HG02759 (cell line): ENCODE measurements around the gene PDE6H.

Experiments
- ATAC-seq: cut with Tn5 transposase; IDR thresholded peaks from one replicate; pipeline ENCODE4 v1.9.1; 2021; ENCODE audit warnings: mild to moderate bottlenecking, moderate library complexity; ENCODE audit not compliant: unreplicated experiment

Gene PDE6H

DNA sequence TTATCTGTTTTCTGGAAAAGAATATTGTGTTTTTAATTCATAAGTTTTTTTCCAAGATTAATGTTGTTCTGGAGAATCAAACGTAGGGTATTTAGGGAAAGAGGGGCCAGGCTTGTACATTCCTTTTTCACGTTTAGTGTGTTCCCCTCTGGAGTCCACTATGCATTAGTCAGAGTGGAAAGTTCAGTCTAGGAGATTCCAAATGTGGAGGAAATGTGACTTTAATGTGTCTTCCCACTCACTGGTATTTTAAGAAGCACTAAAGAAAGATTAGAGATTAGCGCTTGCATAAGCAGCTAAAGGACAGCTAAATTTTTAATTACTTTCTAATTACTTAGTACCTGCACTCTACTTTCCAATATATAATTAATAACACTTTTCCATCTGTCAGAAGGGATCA lies 4.4 kb upstream of the PDE6H start:
- no peak for ATAC-seq

DNA sequence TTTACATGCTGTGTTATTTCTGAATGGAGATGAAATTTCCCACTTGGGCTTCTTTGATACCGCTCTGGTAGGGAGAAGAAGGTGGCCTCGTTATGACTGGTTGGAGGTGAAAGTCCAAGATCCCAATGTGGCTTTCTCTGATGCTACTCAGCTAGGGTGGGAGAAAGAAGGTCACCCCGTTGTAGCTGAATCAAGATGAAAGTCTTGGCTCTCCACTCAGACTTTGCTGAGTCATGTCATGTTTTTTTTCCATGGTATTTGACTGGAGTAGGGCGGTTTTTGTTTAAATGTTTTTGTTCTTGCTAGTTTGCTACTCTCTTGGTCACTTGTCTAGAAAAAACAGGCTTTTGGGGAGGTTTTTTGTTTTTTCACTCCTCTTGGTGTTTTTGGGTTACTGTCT lies 2.4 kb upstream of the PDE6H start:
- no peak for ATAC-seq

DNA sequence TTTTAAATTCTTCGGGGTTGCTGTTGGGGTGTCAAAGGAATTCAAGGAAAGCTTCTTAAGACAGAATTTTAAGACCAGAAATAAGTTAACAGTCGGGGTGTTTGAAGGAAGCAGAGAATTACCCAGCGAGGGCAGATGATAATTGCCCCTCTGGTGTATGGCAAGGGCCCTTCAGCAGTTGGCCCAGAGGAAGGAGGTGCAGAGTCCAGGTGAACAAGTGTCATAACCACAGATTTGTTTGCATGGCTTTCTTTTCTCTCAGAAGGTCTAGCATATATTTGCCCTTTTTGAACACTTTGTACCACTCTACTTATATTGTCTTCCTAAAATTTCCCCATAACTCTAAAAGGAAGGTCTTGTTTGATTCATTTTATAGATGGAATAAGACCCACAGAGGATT lies 1.8 kb downstream of the PDE6H start:
- ATAC-seq, result no peak

DNA sequence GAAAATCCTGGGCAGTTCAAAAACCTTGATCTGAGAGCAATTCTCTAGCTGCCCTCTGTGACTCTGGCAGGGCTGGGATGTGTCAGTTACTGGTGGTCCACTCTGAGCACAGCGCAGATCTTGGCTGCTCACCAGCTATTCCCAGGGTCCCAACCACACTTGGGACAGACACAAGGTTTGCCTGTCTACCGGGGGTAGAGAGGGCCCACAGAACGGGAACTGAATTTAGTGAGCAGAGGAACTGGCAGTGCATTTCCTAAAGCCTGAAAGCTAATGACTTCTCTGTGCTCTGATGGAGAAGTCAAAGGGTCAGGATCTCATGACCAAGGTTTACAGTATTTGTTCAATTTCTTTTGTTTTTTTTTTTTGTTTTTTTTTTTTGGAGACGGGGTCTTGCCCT lies 2.6 kb downstream of the PDE6H start:
- ATAC-seq, result no peak

DNA sequence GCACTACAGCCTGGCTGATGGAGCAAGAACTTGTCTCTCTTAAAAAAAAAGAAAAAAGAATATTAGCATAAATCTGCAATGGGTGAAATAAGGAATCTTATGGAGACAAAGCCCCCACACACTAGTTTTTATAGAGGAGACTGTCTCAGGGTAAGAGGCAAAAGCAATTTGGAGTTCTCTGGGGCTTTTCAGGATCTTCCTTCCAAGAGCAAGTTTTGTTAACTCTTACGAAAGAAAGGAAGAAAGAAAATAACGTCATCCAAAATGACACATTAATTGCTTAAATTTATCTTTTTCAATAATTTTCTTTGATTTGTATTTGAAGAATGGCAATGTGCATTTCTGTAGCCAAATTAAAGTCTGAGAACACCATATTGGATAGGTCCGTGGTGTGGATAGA lies 3.8 kb downstream of the PDE6H start:
- no peak for ATAC-seq

DNA sequence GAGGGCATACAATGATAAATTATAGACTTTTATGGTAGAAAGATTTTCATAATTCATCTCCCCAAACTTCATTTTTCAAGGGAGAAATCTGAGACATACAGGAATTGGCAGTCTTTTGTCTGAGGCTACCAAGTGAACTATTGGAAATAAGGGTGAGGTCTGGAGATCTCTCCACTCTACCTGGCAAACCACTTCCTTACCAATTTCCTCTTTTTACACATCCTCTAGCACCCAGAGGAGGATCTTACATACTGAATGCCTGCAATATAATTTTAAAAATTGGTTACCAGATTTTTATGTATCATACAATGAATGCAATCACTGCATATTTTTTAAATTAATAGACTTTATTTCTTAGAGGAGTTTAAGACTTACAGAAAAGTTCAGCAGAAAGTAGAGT lies 6.6 kb downstream of the PDE6H start:
- ATAC-seq, result no peak

DNA sequence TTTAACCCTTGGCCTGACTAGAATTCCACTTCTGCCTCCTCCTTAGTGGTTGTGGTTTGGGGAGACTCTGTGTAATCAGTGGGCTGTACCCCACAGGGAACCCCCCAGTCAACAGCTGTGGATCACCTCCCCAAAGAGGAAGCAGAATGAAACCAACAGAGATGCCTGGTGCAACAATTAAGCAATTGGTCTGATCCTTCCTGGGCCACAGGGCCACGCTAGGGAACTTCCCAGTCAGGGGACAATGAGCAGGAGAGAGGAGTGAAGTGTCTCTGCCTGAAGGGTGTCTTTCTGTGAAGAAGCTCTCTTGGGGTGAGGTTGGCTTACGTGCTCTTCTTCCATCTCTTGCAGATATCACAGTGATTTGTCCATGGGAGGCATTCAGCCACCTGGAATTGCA lies 8.2 kb downstream of the PDE6H start:
- no peak for ATAC-seq

DNA sequence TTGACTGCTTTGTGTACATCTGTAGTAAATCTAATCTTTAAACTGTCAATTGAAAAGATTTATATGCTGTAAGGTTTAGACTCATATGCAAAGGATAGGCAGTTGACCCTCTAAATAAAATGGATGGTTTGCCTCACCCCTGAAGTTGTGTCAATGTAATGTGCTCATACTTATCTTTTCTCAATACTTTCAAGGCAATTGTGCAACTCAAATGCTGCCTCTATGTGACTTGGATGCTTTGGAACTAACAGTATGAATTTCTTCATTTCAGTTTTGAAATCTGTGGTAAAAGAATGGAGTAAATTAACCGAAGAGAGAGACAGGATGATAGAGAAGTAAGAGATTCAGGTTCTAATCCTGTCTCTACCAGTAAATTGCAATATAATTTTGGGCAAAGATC lies 9.7 kb downstream of the PDE6H start:
- ATAC-seq, result no peak

DNA sequence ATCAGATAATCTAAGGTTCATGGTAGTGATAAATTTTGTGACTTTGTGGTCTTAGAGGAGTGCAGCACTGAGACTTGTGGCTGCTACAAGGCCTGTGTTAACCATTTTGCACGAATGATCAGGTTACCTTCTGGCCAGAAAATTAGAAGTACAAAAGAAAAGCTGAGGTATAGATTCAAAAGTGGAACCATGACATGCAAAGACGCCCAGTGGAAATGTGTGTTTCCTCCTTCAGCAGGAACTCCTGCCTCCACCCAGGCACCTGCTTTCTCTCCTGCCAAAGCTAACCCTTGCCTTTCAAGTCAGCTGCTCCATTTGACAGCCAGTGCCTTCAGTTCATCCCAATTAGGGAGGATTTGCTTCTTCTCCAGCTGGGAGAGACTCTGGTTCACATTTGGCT lies 10.1 kb downstream of the PDE6H start:
- no peak for ATAC-seq

DNA sequence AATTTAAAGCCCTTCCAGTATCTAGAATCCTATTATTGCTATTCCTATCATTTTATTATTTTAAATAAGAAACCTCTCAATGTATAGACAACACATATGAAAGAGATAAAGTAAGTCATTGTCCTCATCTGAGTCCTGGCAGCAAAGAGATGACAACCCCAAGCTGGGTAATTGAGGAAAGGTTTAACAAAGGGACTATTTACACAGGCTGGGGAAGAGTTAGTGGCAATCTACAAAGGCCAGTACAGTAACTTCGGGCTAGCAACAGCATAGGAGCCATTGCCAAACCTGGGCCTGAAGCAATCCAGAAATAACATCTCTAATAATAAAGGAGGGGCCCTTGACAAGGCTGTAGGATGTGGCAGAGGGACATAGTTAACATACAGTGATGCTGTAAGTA lies 11.2 kb downstream of the PDE6H start:
- no peak for ATAC-seq

DNA sequence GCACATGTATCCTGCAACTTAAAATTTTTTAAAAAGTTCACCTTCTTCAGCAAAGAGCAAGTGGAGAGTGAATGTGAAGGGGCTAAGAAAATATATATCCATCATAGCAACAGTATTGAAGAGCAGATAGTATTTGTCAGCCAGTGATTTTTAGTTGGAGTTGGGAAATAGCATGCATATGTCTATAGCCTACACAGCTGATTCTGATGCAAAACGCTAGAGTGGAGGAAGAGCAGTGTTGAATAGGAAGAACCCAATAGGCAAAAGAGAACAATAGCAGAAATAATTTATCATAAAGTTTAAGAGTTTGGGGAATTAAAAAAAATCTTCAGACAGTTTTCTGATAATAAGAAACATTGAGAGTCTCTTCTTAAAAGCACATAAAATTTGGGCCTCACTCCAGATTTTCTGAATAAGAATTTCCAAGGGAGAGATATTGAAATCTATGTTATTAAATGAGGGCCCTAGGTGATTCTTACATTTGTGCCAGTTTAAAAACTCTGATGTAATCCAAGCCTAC lies 12.0 kb downstream of the PDE6H start:
- ATAC-seq, result no peak

DNA sequence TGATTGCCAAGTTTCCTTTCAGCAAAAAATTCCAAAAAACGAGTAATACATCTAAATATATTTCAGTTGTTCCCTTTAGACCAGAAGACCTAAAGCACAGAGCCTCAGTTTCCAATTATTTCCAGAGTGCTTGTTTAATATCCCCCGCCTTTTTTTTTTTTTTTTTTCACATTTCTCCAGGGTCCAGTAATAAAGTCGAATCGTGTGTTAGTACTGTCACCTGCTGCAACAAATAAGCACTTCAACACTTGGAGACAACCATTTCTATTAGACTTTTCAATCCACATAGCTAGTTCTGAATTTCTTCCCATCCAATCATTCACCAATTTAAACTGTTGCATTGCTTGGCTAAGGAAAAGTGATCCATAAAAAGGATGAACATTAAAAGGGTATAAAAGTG lies 13.6 kb downstream of the PDE6H start:
- ATAC-seq, result no peak

DNA sequence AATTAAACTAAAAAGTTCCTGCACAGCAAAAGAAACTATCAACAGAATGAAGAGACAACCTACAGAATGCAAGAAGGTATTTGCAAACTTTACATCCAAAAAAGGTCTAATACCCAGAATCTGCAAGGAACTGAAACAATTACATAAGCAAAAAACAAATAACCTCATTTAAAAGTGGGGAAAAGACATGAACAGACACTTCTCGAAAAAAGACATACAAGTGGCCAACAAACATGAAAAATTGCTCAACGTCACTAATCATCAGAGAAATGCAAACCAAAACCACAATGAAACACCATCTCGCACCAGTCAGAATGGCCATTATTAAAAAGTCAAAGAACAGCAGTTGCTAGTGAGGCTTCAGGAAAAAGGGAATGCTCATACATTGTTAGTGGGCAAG lies 15.2 kb downstream of the PDE6H start:
- no peak for ATAC-seq

DNA sequence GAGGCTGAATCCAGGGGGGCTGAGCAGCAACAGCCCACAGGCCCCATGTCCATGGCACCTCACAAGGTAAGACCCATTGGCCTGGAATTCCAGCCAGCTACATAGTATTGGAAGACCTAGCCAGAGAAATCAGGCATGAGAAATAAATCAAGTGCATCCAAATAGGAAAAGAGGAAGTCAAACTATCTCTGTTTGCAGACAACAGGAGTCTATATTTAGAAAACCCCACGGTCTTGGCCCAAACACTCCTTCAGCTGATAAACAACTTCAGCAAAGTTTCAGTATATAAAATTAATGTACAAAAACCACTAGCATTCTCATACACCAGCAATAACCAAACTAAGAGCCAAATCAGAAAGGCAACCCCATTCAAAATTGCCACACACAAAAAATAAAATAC lies 16.9 kb downstream of the PDE6H start:
- peak; percentile 43 for ATAC-seq

DNA sequence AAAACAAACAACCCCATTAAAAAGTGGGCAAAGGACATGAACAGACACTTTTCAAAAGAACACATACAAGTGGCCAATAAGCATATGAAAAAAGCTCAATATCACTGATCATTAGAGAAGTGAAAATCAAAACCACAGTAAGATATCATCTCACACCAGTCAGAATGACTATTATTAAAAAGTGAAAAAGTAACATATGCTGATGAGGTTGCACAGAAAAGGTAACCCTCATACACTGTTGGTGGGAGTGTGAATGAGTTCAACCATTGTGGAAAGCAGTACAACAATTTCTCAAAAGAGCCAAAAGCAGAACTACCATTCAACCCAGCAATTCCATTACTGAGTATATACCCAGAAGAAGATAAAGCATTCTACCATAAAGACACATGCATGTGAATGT lies 18.2 kb downstream of the PDE6H start:
- no peak for ATAC-seq

DNA sequence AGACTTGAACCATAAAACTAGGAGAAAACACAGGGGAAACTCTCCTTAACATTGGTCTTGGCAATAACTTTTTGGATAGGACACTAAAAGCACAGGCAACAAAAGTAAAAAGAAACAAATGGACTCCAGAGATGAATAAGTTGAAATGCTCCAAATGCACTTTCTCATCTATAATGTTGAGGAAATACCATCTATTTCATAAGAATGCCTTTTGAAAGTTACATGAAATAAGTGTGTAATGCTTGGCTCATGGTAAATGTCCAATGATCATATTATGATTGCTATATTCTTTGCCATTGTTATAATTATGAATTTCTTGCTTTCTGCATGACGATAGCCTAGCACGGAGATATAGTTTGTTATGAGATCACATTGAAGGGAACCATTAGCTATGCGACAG lies 19.8 kb downstream of the PDE6H start:
- ATAC-seq, result no peak

DNA sequence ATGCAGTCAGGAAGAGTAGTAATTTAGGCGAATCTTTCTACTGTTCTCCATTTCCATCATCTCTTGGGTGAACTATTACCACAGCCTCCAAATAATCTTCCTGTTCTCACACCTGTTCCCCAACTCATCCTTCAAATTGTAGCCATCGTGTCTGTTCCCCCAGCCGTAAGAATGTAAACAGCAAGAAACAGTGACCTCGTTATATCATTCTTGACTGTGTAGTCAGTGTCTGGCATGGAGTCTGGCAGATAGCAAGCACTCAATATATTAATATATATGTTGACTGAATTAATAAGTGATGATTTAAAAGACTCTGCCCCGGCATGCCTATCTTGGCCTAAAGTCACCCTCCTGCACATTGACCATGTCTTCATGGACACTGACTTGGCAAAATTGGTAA lies 20.3 kb downstream of the PDE6H start:
- ATAC-seq, result no peak

DNA sequence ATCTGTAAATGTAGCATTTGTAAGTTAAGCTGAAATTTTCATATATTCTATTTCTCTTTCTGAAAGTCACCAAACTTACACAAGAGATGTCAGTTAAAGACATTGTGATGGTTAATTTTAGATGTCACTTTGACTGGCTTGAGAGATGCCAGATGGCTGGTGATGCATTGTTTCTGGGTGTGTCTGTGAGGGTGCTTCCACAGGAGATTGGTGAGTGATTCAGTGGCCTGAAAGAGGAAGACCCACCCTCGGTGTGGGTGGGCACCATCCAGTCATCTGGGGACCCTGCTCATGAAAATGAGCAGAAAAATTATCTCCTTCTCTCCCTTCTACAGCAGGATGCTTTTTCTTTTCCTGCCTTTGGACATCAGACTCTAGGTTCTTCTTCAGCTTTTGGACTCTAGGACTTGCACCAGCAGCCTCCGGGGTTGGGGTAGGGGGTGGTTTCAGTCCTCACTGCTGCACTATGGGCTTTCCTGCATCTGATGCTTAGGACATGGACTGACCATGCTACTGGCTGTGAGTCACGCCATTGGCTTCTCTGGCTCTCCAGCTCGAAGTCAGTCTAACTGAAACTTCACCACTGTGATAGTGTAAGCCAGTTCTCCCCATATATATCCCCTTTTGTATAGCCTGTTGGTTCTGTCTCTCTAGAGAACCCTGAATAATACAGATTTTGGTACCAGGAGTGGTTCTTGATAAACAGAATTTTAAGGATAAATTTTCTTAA lies 20.9 kb downstream of the PDE6H start:
- ATAC-seq, result no peak

DNA sequence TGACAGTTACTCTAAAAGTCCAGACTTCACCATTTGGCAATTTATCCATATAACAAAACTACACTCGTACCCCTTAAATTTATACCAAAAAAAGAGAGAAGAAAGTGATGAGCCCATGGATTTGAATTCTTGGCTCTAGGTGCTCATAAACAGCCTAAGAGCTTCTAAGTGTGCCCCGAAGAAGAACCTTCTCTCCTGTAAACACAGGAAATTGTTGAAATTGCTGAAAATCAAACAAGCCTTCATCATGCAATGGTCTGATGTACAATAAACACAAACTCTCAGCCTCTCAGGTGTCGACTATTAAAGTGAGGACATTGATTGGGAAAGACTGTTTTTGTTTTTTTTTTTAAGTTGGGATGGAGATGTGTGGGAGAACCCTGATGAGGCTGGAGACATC lies 21.8 kb downstream of the PDE6H start:
- ATAC-seq, result no peak

DNA sequence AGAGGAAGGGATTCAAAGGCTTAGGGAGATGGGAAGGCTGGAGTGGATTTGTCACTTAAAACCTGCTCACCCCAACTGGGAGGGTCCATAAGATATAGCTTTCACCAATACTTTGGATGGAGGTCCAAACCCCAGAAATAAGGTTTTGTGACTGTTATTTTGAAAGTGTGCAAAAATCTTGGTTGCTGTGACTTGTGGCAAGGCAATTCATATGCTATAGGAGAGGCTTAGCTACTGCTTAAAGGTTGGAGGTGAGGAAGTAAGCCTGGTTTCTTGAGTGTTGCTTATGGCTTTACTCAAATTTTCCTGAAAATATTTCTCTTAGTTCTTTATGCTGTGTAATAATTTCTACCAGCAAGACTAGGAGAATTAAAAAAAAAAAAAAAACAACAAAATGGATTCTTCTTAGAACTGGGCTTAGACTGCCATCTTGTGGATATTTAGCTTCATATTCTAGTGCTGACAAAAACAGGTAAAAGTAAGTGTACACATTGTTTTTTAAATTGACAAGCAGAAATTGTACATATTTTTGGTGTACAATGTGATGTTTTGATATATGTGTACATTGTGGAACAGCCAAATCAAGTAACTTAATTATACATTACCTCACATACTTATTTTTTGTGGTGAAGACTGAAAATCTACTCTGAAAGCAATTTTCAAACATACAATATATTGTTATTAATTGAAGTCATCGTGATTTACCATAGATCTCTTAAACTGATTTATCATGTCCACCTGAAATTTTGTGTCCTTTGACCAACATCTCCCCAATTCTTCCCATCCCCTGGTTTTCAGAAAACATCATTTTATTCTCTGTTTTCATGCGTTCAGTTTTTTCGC lies 23.0 kb downstream of the PDE6H start:
- no peak for ATAC-seq

DNA sequence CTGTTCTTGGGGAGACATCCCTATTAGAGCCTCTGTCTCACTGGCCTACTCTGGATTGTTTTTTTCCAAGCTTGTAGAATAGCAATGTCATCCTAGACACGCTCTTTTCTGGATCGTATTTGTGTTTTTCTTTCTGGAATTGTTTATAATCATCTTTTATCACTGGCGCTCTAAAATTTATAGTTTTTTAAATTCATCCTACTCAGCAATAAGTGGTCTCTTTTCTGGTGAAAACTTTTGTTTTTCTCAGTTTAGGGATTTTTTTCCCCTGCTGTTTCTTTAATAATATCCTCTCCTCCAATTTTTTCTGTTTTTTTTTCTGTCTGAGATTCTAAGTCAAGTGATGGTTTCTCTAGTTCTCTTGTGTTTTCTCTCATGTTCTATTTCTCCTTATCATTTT lies 25.2 kb downstream of the PDE6H start:
- no peak for ATAC-seq

DNA sequence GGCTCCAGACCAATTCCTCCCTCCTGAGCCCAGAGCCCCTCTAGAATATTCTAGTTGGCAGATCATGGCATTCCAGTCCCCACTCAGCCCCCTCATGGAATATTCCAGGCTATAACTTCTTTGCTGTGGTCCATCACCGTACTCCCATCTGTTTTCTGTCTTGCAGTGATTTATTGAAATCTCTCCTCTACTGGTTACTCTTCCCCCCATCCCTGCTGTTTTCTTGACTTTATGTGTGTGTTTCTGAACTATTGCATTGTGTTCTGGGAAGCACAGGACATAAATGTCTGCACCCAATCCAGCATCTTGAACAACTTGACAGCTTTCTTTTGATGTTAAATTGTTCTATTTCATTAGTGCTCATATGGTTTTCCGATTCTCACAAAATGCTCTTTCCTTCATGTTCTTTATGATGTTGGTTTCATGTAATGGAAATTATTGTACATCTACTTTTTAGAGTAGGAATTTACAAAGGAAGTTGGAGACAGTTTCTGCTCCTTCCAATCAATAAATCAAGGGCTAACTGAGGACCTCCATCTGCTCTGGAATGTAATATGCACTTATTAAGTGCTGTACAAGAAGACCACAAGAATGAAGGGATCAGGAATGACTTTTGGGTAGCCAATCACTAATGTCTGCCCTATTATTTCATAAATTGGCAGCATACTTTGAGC lies 26.3 kb downstream of the PDE6H start:
- no peak for ATAC-seq
